ENCODE measurements around the gene AGXT.

AGXT gene

GRCh38 chr2:240868286-240869108 is at the start of gene AGXT:
TSS of gene AGXT (plus strand) at chr2:240868824. CDS start at chr2:240868866, 42 bp downstream.
- DNase-seq = no peak

GRCh38 chr2:240819126-240819857 is 49.3 kb upstream of the AGXT start:
- peak in 10 of 51 donors; percentile 42 to 77 (median 61) for DNase-seq

- DNase-seq = peak in 48 of 51 donors; percentile 37 to 97 (median 89)
Measured at GRCh38 chr2:240819858-240820606, 48.6 kb upstream of the AGXT start, which contains the start of gene KIF1A. TSS of gene KIF1A (minus strand) at chr2:240820219. CDS start at chr2:240797752, 22,467 bp downstream.

GRCh38 chr2:240820607-240821428 is 47.8 kb upstream of the AGXT start:
- DNase-seq = peak in 31 of 51 donors; percentile 33 to 81 (median 65)

- no peak for DNase-seq
Measured at GRCh38 chr2:240821429-240821778, 47.2 kb upstream of the AGXT start.

GRCh38 chr2:240822280-240822847 is 46.3 kb upstream of the AGXT start:
- no peak for DNase-seq

- DNase-seq = no peak
Measured at GRCh38 chr2:240823449-240824336, 44.9 kb upstream of the AGXT start.

- no peak for DNase-seq
Measured at GRCh38 chr2:240825476-240825875, 43.1 kb upstream of the AGXT start.

- peak in 1 of 51 donors; percentile 25 for DNase-seq
Measured at GRCh38 chr2:240831594-240832204, 36.9 kb upstream of the AGXT start.

GRCh38 chr2:240832205-240832727 is 36.4 kb upstream of the AGXT start:
- peak in 49 of 51 donors; percentile 44 to 98 (median 91) for DNase-seq

GRCh38 chr2:240832921-240833494 is 35.6 kb upstream of the AGXT start:
- no peak for DNase-seq

GRCh38 chr2:240833724-240834285 is 34.8 kb upstream of the AGXT start:
- no peak for DNase-seq

- DNase-seq = no peak
Measured at GRCh38 chr2:240834377-240834975, 34.1 kb upstream of the AGXT start.

GRCh38 chr2:240835528-240835927 is 33.1 kb upstream of the AGXT start:
- no peak for DNase-seq

- DNase-seq = peak in 36 of 51 donors; percentile 12 to 77 (median 50)
Measured at GRCh38 chr2:240836781-240837467, 31.7 kb upstream of the AGXT start.

GRCh38 chr2:240837621-240838020 is 31.0 kb upstream of the AGXT start:
- DNase-seq = no peak

Measured in hypothalamus (tissue), 51 donors.